Neutrophil (primary cell): ENCODE measurements around the gene INTS6L.
A peak's percentile ranks its signal among the peaks of the same experiment; 100 is the strongest.
"Not testable (repeated sequence)": the region's sequence is repeated elsewhere in the genome, so short reads cannot be mapped to it uniquely, and the experiment has no call there.

Experiments used
- H3K27ac ChIP-seq: fragments of 200-600 bp; sonication (generic); 2 replicates; pipeline ENCODE4 v1.5.1; 2016; ENCODE audit warnings: mild to moderate bottlenecking, moderate library complexity
- H3K27me3 ChIP-seq: fragments of 200-600 bp; sonication (generic); 2 replicates; pipeline ENCODE4 v1.6.0; 2016; ENCODE audit warnings: mild to moderate bottlenecking
- H3K36me3 ChIP-seq: fragments of 200-600 bp; sonication (generic); 2 replicates; pipeline ENCODE4 v1.5.1; 2017
- H3K4me1 ChIP-seq, 2 experiments: fragments of 200-600 bp in 1 of 2; sonication (generic) in 1 of 2; 1 replicate in 1 of 2; 2 replicates in 1 of 2; pipeline versions ENCODE4 v1.5.1 to v1.6.1; 2013 to 2016; ENCODE audit warnings: low read depth in 1 of 2, low read length in 1 of 2, mild to moderate bottlenecking in 1 of 2, moderate library complexity in 1 of 2; ENCODE audit not compliant: control insufficient read depth in 1 of 2, insufficient read depth in 1 of 2
- H3K4me3 ChIP-seq, 2 experiments: fragments of 200-600 bp in 1 of 2; sonication (generic) in 1 of 2; 1 replicate in 1 of 2; 2 replicates in 1 of 2; pipeline ENCODE4 v1.5.1; 2013 to 2016; ENCODE audit warnings: low read depth in 1 of 2, low read length in 1 of 2, mild to moderate bottlenecking in 1 of 2, moderate library complexity in 1 of 2
- H3K9me3 ChIP-seq: fragments of 200-600 bp; sonication (generic); 2 replicates; pipeline ENCODE4 v1.5.1; 2016
- CTCF ChIP-seq: fragments of 200-600 bp; sonication (generic); IDR thresholded peaks from 2 replicates; pipeline ENCODE4 v1.5.1; 2016; ENCODE audit warnings: antibody characterized with exemption

Gene INTS6L

GRCh38 chrX:135596495-135596894 is 76.0 kb downstream of the INTS6L start:
- H3K4me1 ChIP-seq: no peaks in the 10 kb centered on the region
- H3K36me3 ChIP-seq: no peaks in the 10 kb centered on the region
- peak; percentile 23 for TF ChIP-seq CTCF
- no peaks in the 10 kb centered on the region for H3K9me3 ChIP-seq
- H3K4me3 ChIP-seq: no peak overlapping the region
- H3K27me3 ChIP-seq: no peaks in the 10 kb centered on the region
- H3K27ac ChIP-seq: no peak overlapping the region

GRCh38 chrX:135605906-135606305 is 85.4 kb downstream of the INTS6L start:
- Histone ChIP-seq H3K9me3 (no peaks in the 10 kb centered on the region), H3K27ac (no peak overlapping the region), H3K4me1 (no peaks in the 10 kb centered on the region), H3K4me3 (no peak overlapping the region), H3K27me3 (no peaks in the 10 kb centered on the region), H3K36me3 (no peaks in the 10 kb centered on the region)
- TF ChIP-seq CTCF: no peak

DNA sequence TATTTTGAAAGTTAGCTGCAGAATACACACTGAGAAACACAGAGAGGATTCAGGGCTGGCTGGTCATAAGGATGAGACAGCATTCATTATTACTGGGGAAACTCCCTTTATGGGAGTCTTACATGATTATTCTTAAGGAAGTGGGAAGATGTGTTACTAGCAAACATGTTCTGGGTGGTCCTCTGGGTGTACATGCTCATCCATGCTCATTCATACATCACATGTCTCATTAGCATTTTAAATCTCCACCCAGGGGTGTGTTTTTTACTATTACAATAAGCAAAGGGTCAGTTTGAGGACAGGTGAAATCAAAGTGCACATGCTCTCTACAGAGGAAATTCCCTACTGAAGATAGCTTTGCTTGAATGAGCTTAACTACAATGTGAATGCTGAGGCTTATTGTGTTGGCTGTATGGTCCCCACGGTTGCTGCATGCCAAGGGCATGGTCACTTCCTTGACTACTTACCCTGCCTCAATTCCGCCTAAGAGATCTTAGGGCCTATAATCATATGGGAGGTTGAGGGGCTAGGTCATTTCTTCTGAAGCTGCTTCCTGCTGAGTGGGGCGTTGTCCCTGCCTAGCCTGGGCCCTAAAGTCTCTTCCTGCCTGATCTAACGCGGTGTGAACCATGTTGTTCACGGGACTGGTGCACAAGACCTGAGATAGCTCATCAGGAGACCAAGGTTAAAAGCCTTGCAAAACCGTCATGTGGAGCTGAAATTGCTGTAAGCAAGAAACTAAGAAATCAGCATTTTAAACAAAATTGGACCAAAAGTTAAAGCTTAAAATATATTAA is 104.1 kb downstream of the INTS6L start:
- H3K36me3 ChIP-seq, H3K27me3 ChIP-seq, H3K4me3 ChIP-seq, H3K4me1 ChIP-seq, H3K27ac ChIP-seq, H3K9me3 ChIP-seq: not testable (repeated sequence)

DNA sequence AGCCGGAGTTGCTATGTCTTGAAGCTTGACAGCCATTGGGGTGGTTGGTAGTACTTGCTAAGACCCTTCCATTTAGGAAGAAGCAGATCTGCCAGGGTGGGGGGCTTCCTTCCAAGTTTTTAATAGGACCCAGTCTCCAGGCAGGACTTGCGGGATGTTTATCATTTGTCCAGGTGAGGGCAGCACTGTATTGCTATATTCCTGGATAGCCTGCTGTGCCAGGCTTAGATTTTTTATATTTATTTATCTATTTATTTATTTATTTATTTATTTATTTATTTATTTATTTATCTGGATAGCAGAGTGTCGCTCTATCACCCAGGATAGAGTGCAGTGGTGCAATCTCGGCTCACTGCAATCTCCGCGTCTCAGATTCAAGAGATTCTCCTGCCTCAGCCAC is 105.5 kb downstream of the INTS6L start:
- no peak overlapping the region for H3K4me3 ChIP-seq
- no peaks in the 10 kb centered on the region for H3K4me1 ChIP-seq
- no peak overlapping the region for H3K27ac ChIP-seq
- no peaks in the 10 kb centered on the region for H3K9me3 ChIP-seq
- TF ChIP-seq CTCF: no peak
- no peaks in the 10 kb centered on the region for H3K27me3 ChIP-seq
- H3K36me3 ChIP-seq: no peaks in the 10 kb centered on the region

DNA sequence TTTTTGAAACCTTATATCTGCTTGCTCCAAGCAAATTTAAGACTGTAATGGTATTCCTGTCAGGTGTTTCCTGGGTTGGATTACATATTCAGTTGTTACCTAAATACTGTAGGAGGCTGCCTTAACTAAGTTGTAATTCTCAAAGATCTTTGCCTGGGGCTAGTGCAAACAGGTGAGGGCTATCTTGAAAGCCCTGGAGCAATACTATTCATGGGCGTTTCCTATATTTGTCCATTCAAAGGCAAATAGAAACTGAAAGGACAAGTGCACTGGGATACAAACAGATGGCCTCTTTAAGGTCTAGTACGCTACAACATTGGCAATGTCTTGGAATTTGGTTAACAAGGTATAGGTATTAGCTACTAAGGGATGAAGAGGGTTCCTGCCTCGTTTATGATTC is 108.9 kb downstream of the INTS6L start:
- no peaks in the 10 kb centered on the region for H3K9me3 ChIP-seq
- H3K36me3 ChIP-seq: no peaks in the 10 kb centered on the region
- TF ChIP-seq CTCF: no peak
- no peak overlapping the region for H3K4me3 ChIP-seq
- no peaks in the 10 kb centered on the region for H3K27me3 ChIP-seq
- H3K27ac ChIP-seq: no peak overlapping the region
- no peaks in the 10 kb centered on the region for H3K4me1 ChIP-seq
